Myometrial cell (primary cell): ENCODE data around the gene PNRC2. TPM values are rescaled to one million over a fixed set of nuclear protein-coding genes. Genes with fewer than 3 reads are reported as not detected.

ENCODE experiments used
- total RNA-seq: library from RNA; depleted of rRNA; stranded (reverse); fragments of >200 nt; gene quantifications from 2 replicates; pipeline ENCODE4 v1.2.3, GENCODE V29; 2015

Gene PNRC2, protein sequence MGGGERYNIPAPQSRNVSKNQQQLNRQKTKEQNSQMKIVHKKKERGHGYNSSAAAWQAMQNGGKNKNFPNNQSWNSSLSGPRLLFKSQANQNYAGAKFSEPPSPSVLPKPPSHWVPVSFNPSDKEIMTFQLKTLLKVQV
- 70.2 and 75.8 TPM in 2 replicates for total RNA-seq

DNA sequence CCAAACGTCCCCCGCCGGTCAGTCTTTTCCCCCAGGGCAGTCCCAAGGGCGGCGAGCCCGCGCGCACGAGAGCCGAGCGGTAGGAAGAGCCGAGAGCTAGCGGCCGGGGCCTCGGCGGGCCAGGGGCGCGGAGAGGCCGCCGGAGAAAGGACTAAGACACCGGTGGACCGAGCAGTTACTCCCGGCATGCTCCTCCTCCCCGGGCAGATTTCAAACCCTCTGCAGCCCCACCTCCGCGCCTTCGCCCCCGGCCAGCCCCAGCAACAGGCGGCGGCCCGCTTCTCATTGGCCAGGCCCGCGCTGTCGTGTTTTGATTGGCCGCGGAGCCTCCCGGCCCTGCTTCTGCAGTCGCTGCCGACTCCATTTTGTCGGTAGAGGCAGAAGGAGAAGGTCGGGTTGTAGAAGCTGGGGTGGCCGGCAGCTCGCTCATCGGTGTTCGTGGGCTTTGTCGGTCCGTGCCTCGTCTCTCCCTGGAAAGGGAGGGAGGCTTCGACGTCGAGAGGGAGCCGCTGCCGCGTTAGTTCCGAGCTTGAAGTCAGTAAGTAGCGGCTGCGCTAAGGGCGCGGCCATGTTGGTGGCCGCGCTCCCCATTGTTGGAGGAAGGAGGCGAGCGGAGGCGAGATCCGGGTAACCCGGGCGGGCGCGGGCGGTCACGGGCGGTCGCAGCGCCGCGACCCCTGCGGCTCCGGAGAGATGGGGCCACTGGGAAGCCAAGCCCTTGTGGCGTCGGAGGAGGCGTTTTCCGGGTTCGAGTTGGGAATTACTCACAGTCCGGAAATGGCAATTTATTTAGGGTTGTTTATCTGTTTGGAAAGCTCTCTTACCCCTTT is at the start of gene PNRC2:
Gene PNRC2, plus strand, starts transcription at position 368 of the 830 bp plus-strand sequence. CDS start 1,630 bp downstream, outside the sequence.

DNA sequence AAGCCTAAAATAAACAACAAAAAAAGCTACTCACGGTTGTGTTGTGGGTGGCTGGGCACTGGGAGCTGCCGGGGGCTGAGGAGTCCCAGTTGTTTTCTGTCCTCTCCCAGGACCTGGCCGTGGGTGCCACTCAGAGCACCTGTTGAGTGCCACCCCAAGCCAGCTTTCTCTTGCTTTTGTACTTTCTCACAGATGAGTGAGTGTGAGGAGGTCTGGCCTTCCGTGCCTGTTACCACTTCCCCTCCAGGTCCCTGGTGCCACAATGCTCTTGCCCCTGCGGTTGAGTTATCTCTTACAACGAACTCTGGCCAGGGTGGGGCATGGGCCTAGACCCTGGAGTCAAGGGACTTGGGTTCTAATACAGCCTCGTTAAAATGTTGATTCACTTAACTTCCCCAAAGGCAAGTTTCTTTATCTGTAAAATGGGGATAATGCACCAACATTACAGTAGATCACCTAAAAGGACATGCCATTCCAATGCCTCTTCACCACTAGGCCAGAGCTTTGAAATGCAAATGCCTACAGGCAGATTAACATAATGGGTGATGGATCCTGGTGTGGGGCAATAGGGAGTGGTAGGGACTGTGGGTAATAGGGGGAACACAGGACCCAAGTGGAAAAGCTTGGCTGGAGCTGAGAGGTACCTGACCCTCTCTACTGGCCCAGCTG is 46.3 kb upstream of the PNRC2 start, which contains the start of gene CNR2:
Gene CNR2, minus strand, starts transcription at position 151 of the 669 bp plus-strand sequence. CDS start 37,745 bp downstream, outside the sequence.

DNA sequence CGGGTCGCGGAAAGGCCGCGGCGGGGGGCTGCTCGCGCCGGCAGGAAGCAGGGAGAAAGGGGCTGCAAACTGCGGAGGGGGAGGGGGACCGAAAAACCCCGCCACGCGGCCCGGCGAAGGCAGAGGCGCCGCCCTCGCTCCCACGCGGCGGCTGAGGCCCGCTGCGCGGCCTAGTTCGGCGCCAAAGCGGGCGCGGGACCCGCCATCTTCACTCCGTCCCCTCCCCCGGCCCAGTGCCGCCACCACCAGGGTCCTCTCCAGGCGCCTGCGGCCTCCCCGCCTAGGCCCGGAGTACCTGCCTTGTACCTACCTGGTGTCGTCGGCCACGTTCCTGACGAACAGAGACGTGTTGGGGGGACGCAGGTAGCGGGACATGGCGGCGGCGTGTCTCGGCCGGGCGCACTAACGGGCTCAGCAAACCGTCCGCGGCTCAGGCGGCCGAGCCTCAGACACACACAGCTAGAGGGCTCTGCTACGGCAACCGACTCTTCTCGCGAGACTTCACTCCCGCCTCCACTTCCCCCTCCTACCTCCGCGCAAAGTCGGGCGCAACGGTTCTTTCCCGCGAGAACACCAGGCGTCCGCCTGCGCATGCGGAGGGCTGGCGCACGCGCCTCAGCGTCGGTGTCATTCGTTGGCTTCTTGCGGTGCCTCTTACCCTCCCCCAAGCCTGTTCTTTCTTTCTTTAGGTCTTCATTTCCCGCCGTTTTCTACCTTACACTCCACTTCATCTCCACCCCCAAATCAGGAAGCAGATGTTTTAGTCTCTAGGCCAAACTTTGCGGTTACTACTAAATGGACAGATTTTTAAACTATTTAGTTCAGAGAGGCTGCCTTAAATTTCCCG is 20.5 kb downstream of the PNRC2 start, which contains the start of gene SRSF10:
Gene SRSF10, minus strand, starts transcription at position 447 of the 847 bp plus-strand sequence. Its CDS starts 72 bp downstream, at position 375.

Other genes starting within 250 kb of the PNRC2 start
- gene ELOA, start 216.4 kb upstream of the PNRC2 start, total RNA-seq: 19.3 and 27.1 TPM in 2 replicates
- gene PITHD1, start 181.4 kb upstream of the PNRC2 start, total RNA-seq: 40.4 and 44.1 TPM in 2 replicates
- gene LYPLA2, start 168.7 kb upstream of the PNRC2 start, total RNA-seq: 59.9 and 95.4 TPM in 2 replicates
- 75.5 and 97.2 TPM in 2 replicates for gene GALE, start 159.1 kb upstream of the PNRC2 start, total RNA-seq
- 57.2 and 67.7 TPM in 2 replicates for gene HMGCL, start 134.4 kb upstream of the PNRC2 start, total RNA-seq
- gene FUCA1, start 91.5 kb upstream of the PNRC2 start, total RNA-seq: 1.7 and 2.1 TPM in 2 replicates
- not detected in 2 replicates for gene CNR2, start 46.5 kb upstream of the PNRC2 start, total RNA-seq
- gene SRSF10, start 20.5 kb downstream of the PNRC2 start, total RNA-seq: 44.7 and 73.2 TPM in 2 replicates
- not detected in 2 replicates for gene MYOM3, start 152.3 kb downstream of the PNRC2 start, total RNA-seq
- 0.18 TPM in 1 of 2 replicates, not detected in the other for gene IL22RA1, start 183.3 kb downstream of the PNRC2 start, total RNA-seq
- gene IFNLR1, start 227.5 kb downstream of the PNRC2 start, total RNA-seq: under 0.01 TPM in 1 of 2 replicates, not detected in the other